ENCODE results near the gene ALDH16A1. TPM values are rescaled to one million over a fixed set of nuclear protein-coding genes. Genes with fewer than 3 reads are reported as not detected.
"Not testable (repeated sequence)": the region's sequence is repeated elsewhere in the genome, so short reads cannot be mapped to it uniquely, and the experiment has no call there.

Gene ALDH16A1
- total RNA-seq, 1 donor from 2014 or later: 14.7 TPM

GRCh38 chr19:49470615-49470978 is 17.6 kb downstream of the ALDH16A1 start:
- H3K27ac ChIP-seq: no peak overlapping the region
- Mint-ChIP-seq H3K27ac (no peak overlapping the region), H3K4me3 (no peak overlapping the region)

GRCh38 chr19:49472936-49473335 is 19.9 kb downstream of the ALDH16A1 start:
- Mint-ChIP-seq H3K4me1 (peaks cover 14% of the 10 kb centered on the region), H3K36me3 (peaks cover 7% of the 10 kb centered on the region), H3K27ac (no peak overlapping the region), H3K9me3 (no peaks in the 10 kb centered on the region), H3K27me3 (ENCODE audit: insufficient read depth, low read depth) (peaks cover 10% of the 10 kb centered on the region), H3K4me3 (peak overlapping the region; percentile 42)
- Histone ChIP-seq H3K4me2 (no peak overlapping the region), H4K20me1 (ENCODE audit: low read depth) (no peaks in the 10 kb centered on the region), H3K9me3 (ENCODE audit: low read depth) (no peaks in the 10 kb centered on the region), H2AFZ (replicated peaks) (no peak overlapping the region), H3K4me3 (no peak overlapping the region), H3F3A (ENCODE audit: low read depth) (peaks cover 36% of the 10 kb centered on the region), H3K27ac (no peak overlapping the region), H3K79me2 (ENCODE audit: low read depth) (no peaks in the 10 kb centered on the region), H3K36me3 (no peaks in the 10 kb centered on the region), H3K9ac (no peak overlapping the region), H3K4me1 (peaks cover 13% of the 10 kb centered on the region), H3K27me3 (peaks cover 14% of the 10 kb centered on the region)
- no peak for DNase-seq (ENCODE audit: low spot score)
- TF ChIP-seq EZH2 (IDR thresholded peaks at IDR 0.05): no peak
- no peak for TF ChIP-seq EZH2phosphoT487 (IDR thresholded peaks at IDR 0.05)
- no peak for TF ChIP-seq CTCF (IDR thresholded peaks at IDR 0.05)

More at GRCh38 chr19:49470615-49470978, 17.6 kb downstream of the ALDH16A1 start:
- Mint-ChIP-seq H3K27me3 (ENCODE audit: insufficient read depth, low read depth) (peaks cover 8% of the 10 kb centered on the region), H3K9me3 (no peaks in the 10 kb centered on the region), H3K36me3 (peaks cover 7% of the 10 kb centered on the region), H3K4me1 (peaks cover 6% of the 10 kb centered on the region)
- TF ChIP-seq EZH2phosphoT487 (IDR thresholded peaks at IDR 0.05): no peak
- no peak for TF ChIP-seq CTCF (IDR thresholded peaks at IDR 0.05)
- TF ChIP-seq EZH2 (IDR thresholded peaks at IDR 0.05): no peak
- H3F3A ChIP-seq (ENCODE audit: low read depth): peaks cover 18% of the 10 kb centered on the region
- H3K4me3 ChIP-seq: no peak overlapping the region
- peaks cover 13% of the 10 kb centered on the region for H3K4me1 ChIP-seq
- no peaks in the 10 kb centered on the region for H3K79me2 ChIP-seq (ENCODE audit: low read depth)
- no peak for DNase-seq (ENCODE audit: low spot score)
- H3K36me3 ChIP-seq: no peaks in the 10 kb centered on the region
- H2AFZ ChIP-seq (replicated peaks): no peak overlapping the region
- no peaks in the 10 kb centered on the region for H4K20me1 ChIP-seq (ENCODE audit: low read depth)
- H3K4me2 ChIP-seq: no peak overlapping the region
- H3K9me3 ChIP-seq (ENCODE audit: low read depth): no peaks in the 10 kb centered on the region
- peaks cover 14% of the 10 kb centered on the region for H3K27me3 ChIP-seq
- H3K9ac ChIP-seq: no peak overlapping the region

- not testable (repeated sequence) for H3K9me3 ChIP-seq (ENCODE audit: low read depth); H2AFZ ChIP-seq (replicated peaks); H3K27ac Mint-ChIP-seq; H3K9ac ChIP-seq; H3K27ac ChIP-seq; H3K79me2 ChIP-seq (ENCODE audit: low read depth); H3K36me3 ChIP-seq; H4K20me1 ChIP-seq (ENCODE audit: low read depth); H3K9me3 Mint-ChIP-seq; H3K36me3 Mint-ChIP-seq; DNase-seq (ENCODE audit: low spot score); H3K4me2 ChIP-seq
- Histone ChIP-seq H3K4me1 (peaks cover 13% of the 10 kb centered on the region), H3F3A (ENCODE audit: low read depth) (peaks cover 36% of the 10 kb centered on the region), H3K27me3 (peaks cover 14% of the 10 kb centered on the region), H3K4me3 (peak overlapping the region; percentile 39)
- peaks cover 10% of the 10 kb centered on the region for H3K27me3 Mint-ChIP-seq (ENCODE audit: insufficient read depth, low read depth)
- H3K4me3 Mint-ChIP-seq: peak overlapping the region; percentile 52
- peaks cover 14% of the 10 kb centered on the region for H3K4me1 Mint-ChIP-seq
These were observed 20.5 kb downstream of the ALDH16A1 start for GRCh38 chr19:49473501-49473867.

GRCh38 chr19:49473868-49474541 is 21.0 kb downstream of the ALDH16A1 start, which contains the start of gene FLT3LG:
TSS of gene FLT3LG (plus strand) at chr19:49474215. CDS start at chr19:49474640, 425 bp downstream.
- Histone ChIP-seq H3K9me3 (ENCODE audit: low read depth) (no peaks in the 10 kb centered on the region), H3K36me3 (no peaks in the 10 kb centered on the region), H3K27ac (no peak within 1 kb of the TSS), H2AFZ (replicated peaks) (peak within 1 kb of the TSS; percentile 87), H3K9ac (no peak within 1 kb of the TSS), H3K4me2 (peak within 1 kb of the TSS; percentile 67), H3K79me2 (ENCODE audit: low read depth) (no peaks in the 10 kb centered on the region), H3K27me3 (peaks cover 14% of the 10 kb centered on the region), H3K4me3 (peak within 1 kb of the TSS; percentile 39), H3F3A (ENCODE audit: low read depth) (peaks cover 36% of the 10 kb centered on the region), H4K20me1 (ENCODE audit: low read depth) (no peaks in the 10 kb centered on the region), H3K4me1 (peaks cover 10% of the 10 kb centered on the region)
- peaks cover 9% of the 10 kb centered on the region for H3K27me3 Mint-ChIP-seq (ENCODE audit: insufficient read depth, low read depth)
- H3K4me3 Mint-ChIP-seq: peak within 1 kb of the TSS; percentile 52
- H3K27ac Mint-ChIP-seq: no peak within 1 kb of the TSS
- H3K36me3 Mint-ChIP-seq: peaks cover 4% of the 10 kb centered on the region
- TF ChIP-seq CTCF (IDR thresholded peaks at IDR 0.05): peak; percentile 98
- no peak for TF ChIP-seq EZH2 (IDR thresholded peaks at IDR 0.05)
- H3K9me3 Mint-ChIP-seq: no peaks in the 10 kb centered on the region
- peak; percentile 69 for DNase-seq (ENCODE audit: low spot score)
- H3K4me1 Mint-ChIP-seq: peaks cover 10% of the 10 kb centered on the region

Data from neural progenitor cell (in vitro differentiated cells).